ENCODE data around the gene COG7.
A peak's percentile ranks its signal among the peaks of the same experiment; 100 is the strongest.

The COG7 gene

DNA sequence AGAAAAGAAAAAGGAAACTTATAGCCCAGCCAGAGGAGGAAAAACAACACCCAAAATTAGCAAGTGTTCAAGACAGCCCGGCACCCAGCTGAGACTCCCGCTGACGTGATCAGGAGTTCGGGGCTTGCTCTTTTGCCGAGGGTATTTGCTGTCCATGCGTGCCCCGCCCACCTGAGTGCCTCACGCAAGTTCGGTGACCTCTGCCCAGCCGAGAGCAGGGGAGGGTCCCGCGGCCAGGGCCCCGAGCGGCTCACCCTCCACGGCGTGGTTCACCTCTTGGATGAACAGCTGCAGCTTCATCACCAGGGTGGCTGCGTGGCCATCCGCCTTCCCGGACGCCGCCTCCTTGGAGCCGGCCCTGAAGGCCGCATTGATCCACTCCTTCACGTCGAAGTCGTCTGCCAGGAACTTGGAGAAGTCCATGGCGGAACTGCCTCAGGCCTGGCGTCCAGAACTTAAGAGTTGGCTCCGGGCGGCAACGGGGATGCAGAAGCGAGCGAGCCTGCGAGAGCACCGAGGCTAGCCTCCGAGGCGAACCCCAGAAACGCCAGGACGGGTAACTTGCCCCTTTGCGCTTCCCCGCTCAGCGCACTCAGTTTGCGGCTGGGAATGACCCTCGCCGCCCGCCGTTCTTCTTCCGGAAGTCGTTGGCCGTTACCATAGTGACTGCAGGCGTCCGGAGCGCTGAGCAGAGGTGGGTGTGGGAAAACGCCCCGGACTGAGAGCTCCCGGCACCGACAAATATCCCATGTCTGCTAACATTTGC is at the start of gene COG7:
Gene COG7, minus strand, starts transcription at position 618 of the 766 bp plus-strand sequence. Its CDS starts 195 bp downstream, at position 423.
- peak; percentile 88 for DNase-seq

DNA sequence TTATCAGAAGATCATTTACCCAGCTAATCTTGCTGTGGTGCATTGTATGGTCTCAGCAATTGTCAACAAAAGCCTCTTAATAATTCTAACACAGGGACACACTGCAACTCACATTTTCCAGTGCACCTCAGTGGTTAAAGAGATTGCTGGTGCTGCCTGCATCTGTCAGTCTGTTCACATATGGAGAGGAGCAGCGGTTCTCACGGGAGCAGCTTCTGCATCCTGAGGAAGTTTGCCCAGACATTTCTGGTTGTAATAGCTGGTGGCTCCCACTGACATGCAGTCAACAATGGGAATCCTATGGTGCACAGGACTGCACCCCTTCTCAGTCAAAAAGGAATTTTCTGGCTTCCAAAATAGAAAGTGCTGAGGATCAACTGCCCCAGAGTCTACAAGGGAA is 49.5 kb upstream of the COG7 start:
- DNase-seq = no peak

DNA sequence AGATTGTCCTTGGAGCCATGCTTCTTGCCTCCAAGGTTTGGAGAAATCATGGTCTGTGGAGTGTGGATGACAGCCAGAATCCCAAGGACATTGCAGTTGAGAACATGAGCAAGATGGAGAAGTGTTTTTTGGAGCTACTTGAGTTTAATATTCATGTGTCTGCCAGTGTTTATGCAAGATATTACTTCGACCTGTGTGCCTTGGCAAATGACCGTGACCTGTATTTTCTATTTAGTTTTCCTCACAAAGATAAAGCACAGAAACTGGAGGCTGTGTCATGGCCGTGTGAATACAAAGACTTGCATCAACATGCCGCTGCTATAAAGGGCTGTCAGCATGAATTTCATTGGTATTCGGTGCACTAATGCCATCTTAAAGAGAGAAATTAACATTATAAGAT is 48.3 kb upstream of the COG7 start:
- DNase-seq = no peak

DNA sequence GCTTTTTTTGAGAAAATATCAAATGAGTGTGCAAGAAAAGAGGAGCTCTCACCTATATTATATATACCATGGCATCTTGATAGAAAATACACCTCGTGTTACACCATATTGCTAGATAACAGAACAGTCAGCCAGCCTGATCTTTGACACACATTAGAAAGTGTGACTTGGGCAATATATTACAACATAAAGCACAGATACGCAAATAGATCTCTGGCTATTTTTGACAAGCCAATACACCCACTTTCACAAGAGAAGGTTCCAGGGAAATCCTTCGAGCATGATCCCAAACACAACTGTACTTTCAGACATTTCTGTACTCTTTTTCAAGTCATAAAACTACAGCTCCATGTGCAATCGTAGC is 47.9 kb upstream of the COG7 start:
- no peak for DNase-seq

DNA sequence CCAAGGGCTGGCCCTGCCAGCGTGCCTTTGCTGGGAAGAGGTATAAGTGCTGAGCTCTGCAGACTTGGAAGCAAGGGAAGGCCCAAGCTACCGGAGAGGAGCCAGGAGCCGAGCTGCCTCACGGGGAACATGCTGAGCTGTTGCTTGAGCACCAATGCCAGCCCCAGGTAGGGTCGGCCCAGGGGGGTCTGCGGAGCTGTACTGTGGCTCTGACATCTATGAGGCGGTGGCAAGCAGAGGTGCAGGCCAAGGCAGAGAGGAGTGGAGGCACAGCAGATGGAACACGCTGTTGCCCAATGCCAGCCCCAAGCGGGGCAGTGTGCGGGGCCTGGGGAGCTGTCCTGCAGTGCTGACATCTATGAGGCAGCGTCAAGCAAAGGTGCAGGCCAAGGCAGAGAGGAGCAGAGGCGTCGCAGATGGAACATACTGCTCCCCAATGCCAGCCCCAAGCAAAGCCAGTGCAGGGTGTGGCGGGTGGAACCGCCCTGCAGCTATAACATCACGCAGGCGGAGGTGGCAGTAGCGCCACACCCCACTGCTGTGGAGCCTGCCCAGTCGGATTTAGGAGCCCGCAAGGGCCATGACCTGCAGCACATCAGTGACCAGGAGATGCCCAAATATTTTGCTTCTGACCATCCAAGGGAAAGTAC is 47.3 kb upstream of the COG7 start:
- DNase-seq = no peak

DNA sequence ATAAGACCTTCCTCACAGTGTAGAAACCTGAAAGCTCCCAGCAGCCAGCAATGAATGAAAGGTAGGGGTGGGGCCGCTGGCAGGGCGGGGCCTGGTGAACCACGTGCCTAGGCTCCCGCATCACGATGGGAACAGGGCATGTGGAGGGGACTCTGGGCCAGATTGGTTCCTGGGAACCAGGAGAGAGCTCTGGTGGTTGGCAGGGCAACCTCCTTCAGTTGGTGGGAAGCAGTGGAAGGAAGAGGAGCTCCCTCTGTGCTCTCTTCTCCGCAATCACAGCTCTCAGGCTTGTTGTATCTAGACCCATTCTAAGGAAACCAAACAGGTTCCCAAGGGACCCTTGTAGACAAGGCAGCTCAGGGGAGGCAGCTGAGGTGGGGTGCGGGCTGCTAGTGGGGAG is 46.8 kb upstream of the COG7 start:
- no peak for DNase-seq

DNA sequence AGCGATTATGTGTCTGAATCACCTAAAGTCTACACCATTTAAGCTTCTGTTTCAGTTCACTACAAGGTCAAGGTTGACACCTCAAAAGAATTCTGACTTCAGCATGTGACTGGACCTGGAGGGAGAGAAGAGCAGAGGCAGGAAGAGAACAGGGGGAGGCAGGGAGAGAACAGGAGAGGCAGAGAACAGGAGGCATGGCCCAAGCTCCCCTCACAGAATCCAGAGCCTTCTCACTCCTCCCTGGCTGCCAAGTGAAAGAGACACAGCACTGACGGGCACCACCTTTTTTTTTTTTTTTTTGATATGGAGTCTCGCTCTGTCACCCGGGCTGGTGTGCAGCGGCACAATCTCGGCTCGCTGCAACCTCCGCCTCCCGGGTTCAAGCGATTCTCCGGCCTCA is 45.9 kb upstream of the COG7 start:
- DNase-seq = no peak

DNA sequence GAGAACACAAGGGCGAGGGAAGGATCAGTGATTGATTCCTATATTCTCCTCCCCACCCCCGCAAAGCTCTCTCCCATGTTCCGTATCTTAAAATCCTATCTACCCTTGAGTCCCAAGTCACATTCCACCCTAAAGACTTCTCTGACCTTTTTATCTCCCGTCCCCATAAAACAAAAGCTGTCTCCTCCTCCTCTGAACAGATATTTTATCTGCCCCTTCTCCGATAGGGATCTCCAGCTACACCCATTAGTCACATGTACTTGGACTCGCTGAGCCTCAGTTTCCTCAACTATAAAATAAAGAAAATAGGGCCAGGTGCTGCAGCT is 44.5 kb upstream of the COG7 start:
- DNase-seq = no peak

DNA sequence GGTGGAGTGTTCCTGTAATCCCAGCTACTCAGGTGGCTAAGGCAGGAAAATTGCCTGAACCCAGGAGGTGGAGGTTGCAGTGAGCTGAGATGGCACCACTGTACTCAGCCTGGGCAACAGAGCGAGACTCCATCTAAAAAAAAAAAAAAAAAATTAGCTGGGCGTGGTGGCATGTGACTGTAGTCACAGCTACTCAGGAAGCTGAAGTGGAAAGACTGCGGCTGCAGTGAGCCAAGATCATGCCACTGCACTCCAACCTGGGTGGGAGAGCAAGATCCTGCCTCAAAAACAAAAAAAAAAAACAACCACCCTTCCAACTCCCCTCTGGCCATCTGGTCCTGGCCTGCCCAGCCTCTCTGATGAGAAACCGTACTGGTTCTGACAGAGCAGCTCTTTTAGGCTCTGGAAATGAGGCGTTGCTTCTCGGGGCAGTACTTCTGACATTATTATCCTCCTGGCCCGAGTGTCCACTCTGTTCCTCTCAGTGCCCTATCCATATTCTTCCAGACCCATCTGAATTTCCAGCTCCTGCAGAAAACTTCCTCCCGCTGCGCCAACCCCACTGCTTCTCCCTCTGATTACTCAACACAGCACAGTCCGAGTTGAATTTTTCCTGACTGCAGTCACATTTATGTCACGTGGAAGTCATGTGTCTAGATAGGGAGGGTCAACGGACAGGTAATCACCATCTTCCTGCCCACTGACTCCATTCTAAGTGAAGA is 44.0 kb upstream of the COG7 start:
- DNase-seq = no peak

DNA sequence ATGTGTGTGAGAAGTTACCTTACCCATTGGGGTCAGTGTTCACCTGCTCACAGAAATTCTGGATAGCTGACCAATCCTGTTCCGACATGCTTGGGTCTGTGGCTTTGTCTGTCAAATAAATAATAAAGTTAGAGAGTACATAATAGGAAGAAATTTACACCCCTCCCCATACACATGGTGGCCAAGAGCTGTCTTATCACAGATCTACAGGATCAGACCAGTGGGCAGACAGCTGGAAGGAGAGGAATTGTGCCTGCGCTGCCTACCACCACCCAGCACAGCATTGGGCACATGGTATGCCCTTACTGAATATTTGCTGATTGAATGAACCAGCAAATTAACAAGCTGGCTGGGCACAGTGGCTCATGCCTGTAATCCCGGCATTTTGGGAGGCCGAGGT is 42.7 kb upstream of the COG7 start:
- no peak for DNase-seq

DNA sequence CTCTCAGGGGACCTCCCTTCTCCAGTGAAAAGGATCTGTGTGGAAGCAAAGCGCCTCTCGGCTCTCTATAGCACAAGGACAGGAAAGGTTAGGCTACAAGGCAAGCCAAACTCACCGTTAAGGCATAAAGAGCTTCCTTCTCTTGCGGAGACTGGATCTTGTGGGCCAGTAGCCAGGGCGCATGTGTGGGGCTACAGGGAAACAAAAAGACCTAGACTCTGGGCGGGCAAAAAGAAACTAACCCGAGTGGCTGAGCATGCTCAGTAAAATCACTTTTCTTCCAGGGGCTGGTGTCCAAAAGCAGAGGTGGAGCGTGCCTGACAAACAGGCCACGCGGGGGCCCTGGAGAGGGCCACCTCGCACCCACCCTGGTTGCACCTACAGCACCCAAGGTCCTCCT is 41.2 kb upstream of the COG7 start:
- no peak for DNase-seq

DNA sequence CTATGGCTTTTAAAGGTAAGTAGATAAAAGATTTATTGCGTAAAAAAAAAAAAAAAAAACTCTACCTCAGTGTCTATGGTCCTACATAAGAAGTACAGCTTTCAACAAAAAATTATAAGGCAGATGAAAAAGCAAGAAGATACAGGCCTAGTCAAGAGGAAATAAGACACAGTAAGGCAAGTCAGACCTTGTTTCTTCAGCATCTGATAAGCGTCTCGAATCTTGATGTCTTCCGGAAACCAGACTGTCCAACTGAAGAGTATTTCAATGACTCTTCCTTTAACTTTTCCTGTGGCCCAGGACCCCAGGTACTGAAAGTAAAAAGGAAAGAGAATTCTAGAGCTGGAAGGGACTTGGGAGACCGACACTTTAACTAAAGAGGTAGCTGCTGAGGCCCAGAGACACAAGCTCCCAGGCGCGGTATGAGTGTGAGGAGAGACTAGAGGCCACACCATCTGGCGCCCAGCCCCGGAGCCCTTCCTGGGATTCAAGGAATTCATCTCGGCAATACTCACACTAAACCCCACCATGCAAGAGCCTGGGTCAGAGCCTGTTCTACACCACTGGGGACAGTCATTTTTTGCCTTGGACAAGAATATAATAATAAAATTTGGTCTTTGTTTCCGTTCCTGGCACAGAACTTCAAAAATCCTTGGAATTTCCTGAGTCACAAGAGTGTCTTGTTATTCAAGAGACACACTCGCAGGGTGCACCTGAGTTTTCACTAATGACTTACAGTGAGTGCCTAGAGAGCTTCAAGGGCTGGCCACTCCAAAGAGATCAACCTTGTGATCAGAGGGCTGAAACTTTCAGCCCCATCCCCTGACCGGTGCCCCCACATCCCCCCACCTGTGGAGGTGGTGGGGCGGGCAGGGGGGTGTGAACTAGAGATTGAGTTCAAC is 38.8 kb upstream of the COG7 start:
- no peak for DNase-seq

DNA sequence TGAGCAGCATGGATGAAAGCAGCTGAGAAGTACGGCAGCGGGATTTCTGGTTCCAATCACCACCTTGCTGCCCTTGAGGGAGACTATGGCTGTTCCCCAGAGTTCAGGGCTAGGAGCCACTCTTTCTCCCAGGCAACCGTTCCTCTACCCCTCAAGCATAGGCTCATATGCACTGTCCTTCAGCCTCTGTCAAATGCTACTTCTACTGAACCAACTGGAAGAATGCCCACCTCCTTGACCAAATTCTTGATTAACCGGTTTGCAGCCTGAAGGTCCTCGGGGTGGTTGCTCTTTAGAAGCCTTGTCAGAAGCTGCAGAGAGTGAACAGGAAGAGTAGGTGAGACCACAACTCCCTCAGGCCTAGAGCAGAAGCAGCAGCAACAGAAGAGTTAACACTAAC is 33.5 kb upstream of the COG7 start:
- no peak for DNase-seq

DNA sequence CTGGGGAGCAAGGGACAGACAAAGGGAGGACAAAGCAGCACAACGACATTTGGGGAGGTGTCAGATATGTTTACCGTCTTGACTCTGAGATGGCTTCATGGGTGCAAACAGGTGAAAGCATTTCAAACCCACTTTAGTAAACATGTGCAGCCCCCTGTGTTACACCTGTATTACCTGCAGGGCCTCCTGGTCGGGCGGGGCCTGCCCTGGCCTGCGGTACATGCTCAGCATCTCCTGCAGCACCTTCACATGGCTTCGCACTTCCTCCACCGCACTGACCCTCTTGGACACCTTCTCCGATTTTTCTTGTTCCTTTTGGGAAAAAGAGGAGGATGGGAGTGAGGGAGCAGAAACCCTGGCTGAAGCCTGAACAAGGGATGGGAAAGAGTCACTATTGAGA is 32.9 kb upstream of the COG7 start:
- no peak for DNase-seq

DNA sequence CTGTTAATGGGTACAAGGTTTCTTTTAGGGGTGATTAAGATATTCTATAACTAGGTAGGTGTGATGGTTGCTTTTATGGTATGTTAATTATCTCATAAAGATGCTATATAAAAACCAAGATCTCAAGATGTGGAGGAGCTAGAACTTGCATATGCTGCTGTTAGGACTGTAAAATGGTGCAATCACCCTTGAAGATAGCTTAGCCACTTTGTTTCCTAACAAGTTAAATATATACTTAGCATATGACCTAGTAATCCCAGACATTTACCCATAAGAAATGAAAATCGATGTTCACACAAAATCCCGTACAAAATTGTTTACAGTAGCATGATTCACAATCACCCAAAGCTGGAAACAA is 32.2 kb upstream of the COG7 start:
- DNase-seq = no peak

DNA sequence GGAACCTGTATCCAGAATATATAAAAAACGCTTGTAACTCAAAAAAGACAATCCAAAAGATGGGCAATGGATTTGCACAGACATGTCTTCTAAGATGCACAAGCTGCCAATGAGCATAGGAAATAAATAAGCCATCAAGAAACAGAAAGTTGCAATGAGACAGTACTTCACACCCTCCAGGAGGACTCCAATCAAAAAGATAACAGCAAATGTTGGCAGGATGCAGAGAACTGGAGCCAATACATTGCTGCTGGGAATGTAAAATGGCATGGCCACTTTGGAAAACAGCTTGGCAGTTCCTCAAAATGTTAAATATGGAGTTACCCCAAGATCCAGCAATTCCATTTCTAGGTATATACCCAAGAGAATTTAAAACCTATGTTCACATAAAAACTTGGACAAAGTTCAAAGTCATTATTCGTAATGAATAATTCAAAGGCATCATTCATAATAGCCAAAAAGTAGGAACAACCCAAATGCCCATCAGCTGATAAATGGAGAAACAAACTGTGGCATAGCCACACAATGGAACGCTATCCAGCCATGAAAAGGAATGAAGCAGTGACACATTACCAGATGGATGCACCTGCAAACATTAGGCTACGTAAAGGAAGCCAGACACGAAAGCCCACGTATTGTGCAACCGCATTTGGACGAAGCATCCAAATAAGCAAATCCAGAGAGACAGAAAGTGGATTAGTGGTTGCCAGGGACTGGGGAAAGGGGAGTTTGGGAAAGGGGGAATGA is 31.7 kb upstream of the COG7 start:
- DNase-seq = no peak

DNA sequence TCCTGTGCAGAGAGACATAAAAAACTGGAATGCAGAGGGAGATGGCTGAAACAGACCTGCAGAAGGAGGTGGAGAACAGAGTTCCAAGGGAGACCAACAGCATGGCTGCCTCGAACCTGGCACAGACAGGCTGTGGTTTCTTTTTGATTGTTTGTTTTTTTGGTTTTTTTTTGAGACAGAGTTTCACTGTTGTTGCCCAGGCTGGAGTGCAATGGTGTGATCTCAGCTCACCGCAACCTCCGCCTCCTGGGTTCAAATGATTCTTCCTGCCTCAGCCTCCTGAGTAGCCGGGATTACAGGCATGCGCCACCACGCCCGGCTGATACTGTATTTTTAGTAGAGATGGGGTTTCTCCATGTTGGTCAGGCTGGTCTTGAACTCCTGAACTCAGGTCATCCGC is 30.5 kb upstream of the COG7 start:
- peak; percentile 37 for DNase-seq

DNA sequence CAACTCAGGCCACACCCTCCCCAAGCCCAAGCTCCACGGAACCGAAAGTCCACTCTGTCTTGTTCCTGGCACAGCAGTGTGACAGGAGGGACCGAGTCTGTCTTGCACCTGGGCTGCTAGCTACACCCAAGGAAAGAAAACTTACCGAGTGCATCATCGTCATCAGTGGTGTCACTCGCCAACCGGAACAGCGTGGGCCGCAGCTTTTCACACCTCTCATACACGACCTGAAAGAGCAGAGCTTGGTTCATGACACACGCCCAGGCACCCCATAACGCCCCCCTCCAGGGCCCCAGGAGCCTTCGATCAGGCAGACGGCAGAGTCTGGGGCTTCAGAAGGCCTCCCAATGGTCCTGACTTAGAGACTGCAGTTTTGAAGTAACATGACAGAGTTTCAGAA is 29.8 kb upstream of the COG7 start:
- DNase-seq = peak; percentile 77

DNA sequence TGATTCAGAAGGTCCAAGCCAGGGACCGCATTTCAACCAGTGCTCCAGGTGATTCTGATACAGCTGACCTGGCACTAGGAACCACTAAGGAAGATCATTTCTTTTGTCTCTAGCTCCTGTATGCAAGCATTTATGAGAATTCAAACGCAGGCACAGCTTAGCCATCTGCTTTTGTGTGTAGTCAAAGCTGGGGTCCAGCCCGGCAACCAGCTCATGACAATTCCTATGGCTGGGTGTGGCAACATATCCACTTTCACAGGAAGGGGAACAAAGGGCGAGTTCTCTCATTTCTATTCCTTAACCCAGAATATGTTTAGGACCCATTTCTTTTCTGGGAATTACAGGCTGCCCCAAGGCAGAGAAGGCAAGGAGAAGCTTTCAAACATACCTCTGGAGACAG is 27.3 kb upstream of the COG7 start:
- DNase-seq = no peak

DNA sequence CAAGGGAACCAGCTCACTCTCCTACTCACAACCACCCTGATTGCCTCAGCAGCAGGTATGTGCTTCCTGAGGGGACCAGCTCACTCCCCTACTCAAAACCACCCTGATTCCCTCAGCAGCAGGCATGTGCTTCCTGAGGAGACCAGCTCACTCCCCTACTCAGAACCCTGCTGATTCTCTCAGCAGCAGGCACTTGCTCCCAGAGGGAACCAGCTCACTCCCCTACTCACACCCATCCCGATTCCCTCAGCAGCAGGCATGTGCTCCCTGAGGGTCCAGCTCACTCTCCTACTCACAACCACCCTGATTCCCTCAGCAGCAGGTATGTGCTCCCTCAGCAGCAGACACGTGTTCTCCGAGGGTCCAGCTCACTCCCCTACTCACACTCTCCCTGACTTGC is 26.1 kb upstream of the COG7 start:
- DNase-seq = no peak

DNA sequence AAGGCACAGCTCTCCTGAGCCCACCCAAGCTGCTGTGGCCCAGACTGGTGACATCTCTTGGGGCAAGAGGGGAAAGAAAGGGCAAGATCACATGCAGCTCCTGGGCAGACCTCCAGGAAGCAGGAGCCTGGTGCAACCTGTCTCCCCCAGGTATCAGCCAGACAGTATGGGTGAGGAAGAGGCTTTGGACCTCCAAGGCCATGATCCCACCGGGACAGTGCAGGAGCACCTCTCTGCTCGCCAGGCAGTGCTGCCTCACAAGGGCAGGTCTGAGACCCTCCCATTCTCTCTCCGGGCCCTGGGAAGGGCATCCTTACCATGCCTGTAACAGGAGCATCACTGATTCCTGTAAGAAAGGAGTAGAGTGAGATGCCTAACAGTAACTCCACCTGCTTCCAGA is 25.6 kb upstream of the COG7 start:
- DNase-seq = no peak

DNA sequence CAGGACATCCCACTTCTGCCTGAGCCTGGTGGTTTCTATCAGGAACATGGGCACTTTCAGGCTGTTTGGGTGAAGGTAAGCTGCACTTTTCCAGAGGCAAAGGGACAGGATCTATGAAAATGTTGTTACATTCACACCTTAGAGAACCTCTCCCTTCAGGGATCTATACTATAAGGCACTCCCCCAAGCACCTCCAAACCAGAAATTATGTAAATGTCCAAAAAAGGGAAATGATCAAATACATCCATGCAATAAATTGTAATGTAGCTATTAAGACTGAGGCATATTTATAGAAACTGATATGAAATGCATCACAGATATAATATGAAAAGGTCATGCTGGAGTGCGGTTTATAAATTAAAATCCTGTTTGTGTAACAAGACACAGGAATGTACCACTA is 23.3 kb upstream of the COG7 start:
- no peak for DNase-seq

DNA sequence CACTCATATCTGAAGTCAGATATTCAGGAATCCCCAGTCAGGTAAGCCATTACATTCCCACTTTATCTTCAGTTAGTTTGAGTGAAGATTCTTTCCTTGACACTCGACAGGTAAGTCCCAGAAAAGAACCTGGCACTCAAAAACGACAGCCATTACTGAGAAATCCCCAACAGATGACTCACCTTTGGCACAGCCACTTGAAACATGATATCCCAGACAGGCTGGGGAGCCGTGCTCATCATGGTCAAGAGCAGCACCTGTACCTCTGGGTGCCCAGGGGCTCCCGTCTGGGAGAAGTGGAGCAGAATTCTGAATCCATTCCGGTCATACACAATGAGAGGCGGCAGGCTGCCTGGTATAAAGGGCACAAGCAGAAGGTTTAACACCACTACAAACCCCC is 16.8 kb upstream of the COG7 start:
- DNase-seq = no peak

Measured in CD4-positive, alpha-beta T cell treated with Interleukin-12 subunit alpha and Interleukin-12 subunit beta, for 1 hour (primary cell).